AG04450 (cell line): Measurements from ENCODE around the gene TMUB1. TPM values are rescaled to one million over a fixed set of nuclear protein-coding genes. Genes with fewer than 3 reads are reported as not detected.

ENCODE experiments used
- CTCF ChIA-PET: fragments of 300-600, 350-600 bp; formaldehyde crosslinking; extraction: SDS; loops from one replicate; lab custom pipeline; 2022; ENCODE audit warnings: antibody characterized with exemption, inconsistent platforms; lab: Charles Lee
- POLR2A ChIA-PET: fragments of 350-600 bp; formaldehyde crosslinking; extraction: SDS; loops from one replicate; lab custom pipeline; 2021; ENCODE audit warnings: antibody characterized with exemption, inconsistent platforms; lab: Yijun Ruan, JAX
- DNase-seq: peaks from one replicate; pipeline ENCODE4 v3.0.0-alpha.2; 2011; ENCODE audit warnings: low read depth, low spot score
- H3K27ac ChIP-seq: one replicate; pipeline ENCODE4 v1.5.1; 2012; ENCODE audit warnings: low read depth, low read length, control low read depth
- H3K27me3 ChIP-seq: one replicate; pipeline ENCODE4 v1.6.0; 2012; ENCODE audit warnings: low read length; ENCODE audit not compliant: control insufficient read depth, insufficient read depth
- H3K4me3 ChIP-seq: 2 replicates; pipeline ENCODE4 v1.5.1; 2011; ENCODE audit warnings: mild to moderate bottlenecking, low read depth, low read length, control low read depth
- H3K9me3 ChIP-seq: 2 replicates; pipeline ENCODE4 v1.5.1; 2012; ENCODE audit warnings: low read length; ENCODE audit not compliant: control insufficient read depth, insufficient read depth
- CTCF ChIP-seq: IDR thresholded peaks from 2 replicates; pipeline ENCODE4 v1.5.1; 2011; ENCODE audit warnings: low read depth, low read length, control low read depth, inconsistent platforms
- polyA plus RNA-seq: library from polyadenylated mRNA; depleted of rRNA; stranded (reverse); fragments of >200 nt; gene quantifications from 2 replicates; pipeline ENCODE4 v1.2.3, GENCODE V29; 2011

TMUB1 gene
- polyA plus RNA-seq, 1 experiment: 9.7 TPM

GRCh38 chr7:151075662-151075971 is 7.7 kb downstream of the TMUB1 start:
- DNase-seq: no peak
- POLR2A ChIA-PET: no interaction called here
- Histone ChIP-seq H3K27me3 (no peaks in the 10 kb centered on the region), H3K9me3 (peaks cover 3% of the 10 kb centered on the region; the same call in 1 of the 2 replicates), H3K4me3 (no peak overlapping the region), H3K27ac (no peak overlapping the region)
- CTCF ChIA-PET: no interaction called here
- TF ChIP-seq CTCF: no peak

GRCh38 chr7:151074817-151075661 is 8.3 kb downstream of the TMUB1 start:
- TF ChIP-seq CTCF: no peak
- DNase-seq: no peak
- POLR2A ChIA-PET: no interaction called here
- Histone ChIP-seq H3K27ac (no peak overlapping the region), H3K9me3 (no peaks in the 10 kb centered on the region; the same call in 1 of the 2 replicates), H3K4me3 (no peak overlapping the region), H3K27me3 (no peaks in the 10 kb centered on the region)
- CTCF ChIA-PET: no interaction called here

GRCh38 chr7:151073990-151074389 is 9.3 kb downstream of the TMUB1 start:
- POLR2A ChIA-PET: no interaction called here
- TF ChIP-seq CTCF: no peak
- no peak for DNase-seq
- H3K9me3 ChIP-seq: no peaks in the 10 kb centered on the region; the same call in 1 of the 2 replicates
- CTCF ChIA-PET: no interaction called here
- H3K27me3 ChIP-seq: no peaks in the 10 kb centered on the region
- no peak overlapping the region for H3K4me3 ChIP-seq
- no peak overlapping the region for H3K27ac ChIP-seq

GRCh38 chr7:151071032-151071866 is 12.0 kb downstream of the TMUB1 start:
- Histone ChIP-seq H3K9me3 (no peaks in the 10 kb centered on the region; the same call in 1 of the 2 replicates), H3K4me3 (no peak overlapping the region), H3K27me3 (no peaks in the 10 kb centered on the region), H3K27ac (no peak overlapping the region)
- POLR2A ChIA-PET: interaction anchor here (1.3 kb wide), 1 partner anchor 10 kb away, joined by 6 read pairs; the partner anchor contains the start of gene FASTK
- CTCF ChIA-PET: interaction anchor here (0.5 kb wide), 1 partner anchor 82 kb away, joined by 3 read pairs; no protein-coding TSS in a partner anchor
- TF ChIP-seq CTCF: no peak
- no peak for DNase-seq
